Inflammatory macrophage treated with lipopolysaccharide for 1 hour (primary cell): Measurements from ENCODE around the gene HDAC1.
A peak's percentile ranks its signal among the peaks of the same experiment; 100 is the strongest.
"Not testable (repeated sequence)": the region's sequence is repeated elsewhere in the genome, so short reads cannot be mapped to it uniquely, and the experiment has no call there.

Experiments used
- DNase-seq, 2 donors: peaks; one replicate each; pipeline ENCODE4 v3.0.0-alpha.2; 2020 to 2022

Gene HDAC1

GRCh38 chr1:32351399-32352238 lies 59.7 kb downstream of the HDAC1 start:
- DNase-seq: peak; percentile 68 to 71

DNA sequence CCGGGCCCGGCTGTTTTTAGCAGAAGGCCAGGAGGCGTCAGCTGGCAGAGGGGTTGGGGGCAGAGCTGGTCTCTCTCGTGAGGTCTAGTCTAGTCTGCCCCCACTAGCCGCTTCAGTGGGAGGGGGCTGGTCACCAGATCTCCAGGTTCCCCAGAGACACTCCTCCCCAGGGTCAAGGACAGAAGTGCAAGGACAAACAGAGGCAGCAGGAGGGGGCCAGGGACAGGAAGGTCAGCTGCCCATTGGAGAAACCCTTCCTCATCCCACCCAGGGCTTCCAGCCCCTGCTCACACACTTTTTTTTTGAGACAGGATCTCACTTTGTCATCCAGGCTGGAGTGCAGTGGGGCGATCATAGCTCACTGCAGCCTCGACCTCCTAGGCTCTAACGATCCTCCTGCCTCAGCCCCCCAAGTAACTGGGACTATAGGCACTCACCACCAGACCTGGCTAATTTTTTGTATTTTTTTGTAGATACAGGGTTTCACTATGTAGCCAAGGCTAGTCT lies 60.4 kb downstream of the HDAC1 start:
- DNase-seq: no peak

GRCh38 chr1:32352831-32353383 lies 61.0 kb downstream of the HDAC1 start:
- DNase-seq: no peak

DNA sequence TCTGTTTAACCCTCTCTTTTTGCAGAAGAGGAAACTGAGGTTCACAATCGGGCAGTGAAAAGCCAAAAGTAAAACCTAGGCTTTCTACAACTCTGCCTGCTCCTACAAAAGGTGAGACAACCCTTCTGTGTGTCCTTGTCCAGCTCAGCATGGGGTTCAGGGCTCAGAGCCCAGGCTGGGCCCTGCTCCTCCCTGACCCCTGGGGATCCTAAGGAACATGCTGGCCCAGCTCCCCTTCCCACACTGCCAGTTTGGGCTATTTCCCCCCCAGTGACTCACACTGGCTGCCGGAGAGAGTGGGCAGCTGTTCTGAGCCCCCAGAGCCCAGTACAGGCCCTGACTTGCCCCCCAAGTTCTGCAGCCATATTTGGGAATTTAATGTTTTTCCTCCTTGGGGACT lies 61.5 kb downstream of the HDAC1 start:
- DNase-seq: no peak

GRCh38 chr1:32353886-32354570 lies 62.1 kb downstream of the HDAC1 start:
- peak in 1 of 2 donors; percentile 31 for DNase-seq

DNA sequence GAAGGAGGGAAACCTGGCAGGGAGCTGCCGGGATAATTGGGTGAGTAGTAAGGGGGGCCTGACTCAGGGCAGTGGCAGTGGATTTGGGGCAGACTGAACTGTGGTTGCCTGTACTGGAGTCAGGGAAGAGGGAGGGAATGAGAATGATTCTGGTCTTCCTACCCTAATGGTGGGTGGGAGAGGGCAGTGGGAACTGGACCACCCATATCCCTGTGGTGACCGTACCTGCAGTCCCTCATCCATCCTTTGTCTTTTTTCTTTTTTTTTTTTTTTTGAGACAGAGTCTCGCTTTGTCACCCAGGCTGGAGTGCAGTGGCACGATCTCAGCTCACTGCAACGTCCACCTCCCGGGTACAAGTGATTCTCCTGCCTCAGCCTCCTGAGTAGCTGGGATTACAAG lies 63.9 kb downstream of the HDAC1 start:
- not testable (repeated sequence) for DNase-seq

DNA sequence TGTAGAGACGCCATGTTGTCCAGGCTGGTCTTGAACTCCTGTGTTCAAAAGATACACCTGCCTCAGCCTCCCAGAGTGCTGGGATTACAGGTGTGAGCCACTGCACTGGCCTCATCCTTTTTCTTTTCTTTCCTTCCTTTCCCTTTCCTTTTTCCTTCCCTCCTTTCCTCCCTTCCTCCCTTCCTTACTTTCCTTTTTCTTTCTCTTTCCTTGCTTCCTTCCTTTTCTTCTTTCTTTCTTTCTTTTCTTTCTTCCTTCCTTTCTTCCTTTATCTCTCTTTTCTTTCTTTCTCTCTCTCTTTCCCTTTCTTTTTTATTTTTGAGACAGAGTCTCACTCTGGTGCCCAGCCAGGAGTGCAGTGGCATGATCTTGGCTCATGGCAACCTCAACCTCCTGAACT lies 64.6 kb downstream of the HDAC1 start:
- DNase-seq: no peak

GRCh38 chr1:32357614-32358013 lies 65.7 kb downstream of the HDAC1 start:
- DNase-seq: no peak

- DNase-seq: no peak
These were observed 66.6 kb downstream of the HDAC1 start for GRCh38 chr1:32358435-32358834.

DNA sequence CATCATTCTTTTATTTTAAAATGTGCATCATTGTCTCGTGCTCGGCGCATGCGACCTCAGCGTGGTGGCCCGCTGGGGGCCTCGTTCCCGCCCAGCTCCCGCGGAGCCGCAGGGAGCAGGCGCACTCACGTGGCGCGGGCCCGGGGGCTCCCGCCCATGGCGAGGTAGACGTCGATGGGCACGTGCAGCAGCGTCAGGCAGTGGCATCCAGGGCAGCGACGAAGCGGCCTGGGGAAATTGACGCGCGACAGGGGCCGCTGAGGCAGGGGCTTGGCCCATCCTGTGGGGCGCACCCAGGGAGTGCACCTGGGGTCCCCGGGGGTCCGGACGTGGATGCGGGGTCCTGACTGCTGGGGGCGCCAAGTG lies 69.4 kb downstream of the HDAC1 start:
- DNase-seq: no peak

- peak; percentile 17 to 38 for DNase-seq
These were observed 70.0 kb downstream of the HDAC1 start for GRCh38 chr1:32361674-32362473.

GRCh38 chr1:32362474-32363313 lies 70.8 kb downstream of the HDAC1 start, which contains the start of the genes FAM229A and TSSK3:
TSS of gene FAM229A (minus strand) at chr1:32362485. CDS start at chr1:32362091, 394 bp downstream.
TSS of gene TSSK3 (plus strand) at chr1:32362539. CDS start at chr1:32362702, 163 bp downstream.
- DNase-seq: no peak

- no peak for DNase-seq
These were observed 71.8 kb downstream of the HDAC1 start for GRCh38 chr1:32363713-32364112.

GRCh38 chr1:32364836-32365235 lies 73.0 kb downstream of the HDAC1 start:
- DNase-seq: no peak

DNA sequence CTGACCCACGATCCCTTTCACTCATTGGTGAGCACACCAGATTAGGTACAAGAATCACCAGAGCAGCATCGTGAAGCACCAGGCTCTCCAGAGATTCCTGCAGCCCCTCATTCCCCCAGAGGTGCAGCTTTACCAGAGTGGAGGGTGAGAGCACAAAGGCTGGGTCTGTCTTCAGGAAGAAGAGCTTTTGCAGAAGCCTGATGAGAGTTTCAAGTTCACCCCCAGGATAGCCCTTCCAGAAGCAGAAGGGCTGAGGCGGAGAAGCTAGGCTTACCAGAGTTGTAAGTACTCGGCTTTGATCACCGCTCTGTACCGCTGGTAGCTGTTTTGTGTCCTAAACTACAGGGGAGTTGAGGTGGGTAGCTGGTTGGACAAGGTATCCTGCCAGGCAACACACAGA lies 73.6 kb downstream of the HDAC1 start:
- DNase-seq: no peak

DNA sequence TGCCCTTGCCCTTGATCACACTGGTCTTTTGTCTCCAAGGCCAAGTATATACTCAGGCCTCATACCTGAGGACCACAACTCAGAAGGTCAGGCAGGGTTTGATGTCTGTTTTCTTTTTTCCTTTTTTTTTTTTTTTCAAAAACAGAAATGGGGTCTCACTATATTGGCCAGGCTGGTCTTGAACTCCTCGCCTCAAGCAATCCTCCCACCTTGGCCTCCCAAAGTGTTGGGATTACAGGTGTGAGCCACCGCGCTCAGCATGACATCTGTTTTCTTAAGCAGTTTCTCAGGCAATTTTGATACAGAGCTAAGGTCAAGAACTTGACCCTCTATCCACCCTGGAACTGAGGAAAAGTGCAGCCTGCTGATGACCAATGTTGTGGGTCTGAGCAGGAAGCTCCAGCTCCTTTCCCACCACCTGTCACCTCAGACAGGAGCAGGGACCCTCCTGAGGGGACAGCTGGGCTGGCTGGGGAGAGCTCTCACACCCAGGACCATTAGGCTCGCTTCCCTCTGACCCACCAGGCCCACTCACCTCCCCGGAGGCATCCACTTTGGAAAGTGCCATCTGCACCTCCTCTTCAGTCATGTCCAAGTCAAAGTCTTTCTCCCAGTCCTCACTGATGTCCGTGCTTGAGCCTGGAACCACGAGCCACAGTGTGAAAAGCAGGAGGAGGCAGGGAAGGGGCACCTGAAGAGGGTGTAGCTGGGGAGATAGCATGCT lies 76.2 kb downstream of the HDAC1 start:
- DNase-seq: no peak

DNA sequence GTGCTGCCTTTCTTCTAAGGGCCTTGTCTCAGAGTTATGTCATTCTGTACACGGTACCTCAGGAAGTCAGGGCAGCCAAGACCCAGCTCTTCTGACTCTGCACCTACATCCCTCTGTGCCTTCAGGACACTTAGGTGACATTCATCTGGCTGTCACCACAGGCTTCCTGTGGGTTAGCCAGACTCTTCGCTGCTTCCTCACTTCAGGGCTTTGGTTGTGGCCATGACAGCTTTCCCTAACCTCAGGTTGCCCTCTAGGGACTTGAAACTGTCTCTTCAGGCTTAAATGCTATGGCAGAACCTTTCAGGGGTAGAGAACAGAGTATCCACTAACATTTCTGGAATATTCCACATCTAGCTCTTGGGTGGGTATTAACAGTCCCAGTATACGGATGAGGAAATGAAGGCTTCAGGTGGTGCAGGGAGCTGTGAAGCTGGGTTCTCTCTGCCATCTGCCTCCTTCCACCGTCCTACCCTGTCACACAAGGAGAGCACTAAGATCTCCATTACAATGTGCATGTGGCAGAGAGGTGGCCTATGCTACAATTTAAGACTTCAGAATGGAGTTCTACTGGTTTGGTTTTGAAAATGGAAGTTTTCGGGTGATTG lies 80.4 kb downstream of the HDAC1 start:
- peak in 1 of 2 donors; percentile 10 for DNase-seq

GRCh38 chr1:32373996-32374592 lies 82.2 kb downstream of the HDAC1 start:
- no peak for DNase-seq

DNA sequence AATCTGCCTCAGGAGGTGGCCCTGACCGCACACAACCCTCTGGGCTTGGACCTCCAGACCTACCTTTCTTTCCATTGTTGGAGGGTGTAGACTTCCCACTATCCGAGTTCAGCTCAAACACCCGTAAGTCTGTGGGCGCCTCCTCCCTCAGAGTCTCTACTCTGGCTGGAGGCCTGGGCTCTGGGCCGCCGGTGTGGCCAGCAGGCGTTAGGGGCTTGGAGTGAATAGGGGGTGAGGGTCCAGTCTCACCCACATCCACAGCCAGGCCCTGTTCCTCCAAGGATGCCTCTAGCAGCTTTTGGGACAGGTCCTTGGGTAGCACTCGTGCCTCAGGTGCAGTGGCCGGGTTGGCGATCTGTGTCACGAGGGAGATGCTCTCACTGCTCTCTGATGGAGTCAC lies 84.3 kb downstream of the HDAC1 start:
- DNase-seq: no peak

DNA sequence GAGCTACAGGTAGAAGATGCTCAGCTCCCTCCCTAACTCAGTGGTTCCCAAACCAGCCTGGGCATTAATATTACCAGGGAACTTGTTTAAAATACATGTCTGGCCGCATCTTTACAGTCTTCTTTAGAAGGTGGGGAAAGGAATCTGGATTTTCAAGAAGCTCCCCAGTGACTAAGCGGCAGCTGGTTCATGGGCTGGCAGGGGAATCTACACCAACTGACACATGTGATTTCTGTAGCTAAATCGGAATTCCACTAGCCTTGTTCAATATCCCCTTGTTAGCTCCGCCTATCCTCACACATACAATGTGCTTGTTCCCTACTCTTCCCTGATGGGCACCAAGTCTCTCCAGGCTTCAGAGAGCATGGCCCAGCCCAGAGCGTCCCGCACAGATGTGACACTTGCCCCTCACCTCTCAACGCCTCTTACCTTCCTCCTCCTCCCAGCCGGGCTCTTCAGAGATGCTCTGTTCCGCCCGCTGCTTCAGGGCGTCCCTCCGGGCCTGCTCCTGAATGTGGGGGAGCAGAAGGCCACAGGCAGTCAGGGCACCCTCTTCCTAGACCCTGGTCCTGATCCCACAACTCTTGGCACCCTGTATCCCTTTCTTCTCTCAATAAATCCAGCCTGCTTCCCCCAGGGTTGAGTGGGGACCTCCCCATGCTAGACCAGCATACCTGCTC lies 85.8 kb downstream of the HDAC1 start:
- DNase-seq: peak in 1 of 2 donors; percentile 33
